IMR-90 (cell line): ENCODE results near the gene CPTP. TPM values are rescaled to one million over a fixed set of nuclear protein-coding genes. Genes with fewer than 3 reads are reported as not detected.

Source experiments
- ATAC-seq: fragments of 200-7000 bp; cut with Tn5 transposase; 2 replicates; pipeline ENCODE4 v1.9.1; 2020; ENCODE audit warnings: low read depth, mild to moderate bottlenecking, moderate library complexity
- BruUV-seq: library from RNA; stranded (reverse); fragments of 400-500 nt; replicated peaks from 2 replicates; lab custom pipeline; 2021; lab: Mats Ljungman, UMichigan
- CTCF ChIA-PET: fragments of 300-600 bp; formaldehyde crosslinking; extraction: SDS; loops from one replicate; lab custom pipeline; 2021; ENCODE audit warnings: antibody characterized with exemption; lab: Yijun Ruan, JAX
- POLR2A ChIA-PET: fragments of 300-600 bp; sonication (Branson Sonifier 250); formaldehyde crosslinking; loops from one replicate; lab custom pipeline; 2022; ENCODE audit warnings: antibody characterized with exemption; ENCODE audit not compliant: unreplicated experiment; lab: Charles Lee
- DNase-seq: peaks from one replicate; pipeline ENCODE4 v3.0.0; 2013
- H2AFZ ChIP-seq: replicated peaks from 2 replicates; pipeline ENCODE3; 2013; ENCODE audit warnings: low read length, mild to moderate bottlenecking; ENCODE audit not compliant: poor library complexity
- H2AK5ac ChIP-seq: 2 replicates; pipeline ENCODE4 v1.6.1; 2013; ENCODE audit warnings: low read depth, low read length, inconsistent platforms
- H2AK9ac ChIP-seq: replicated peaks from 2 replicates; pipeline ENCODE3; 2013; ENCODE audit warnings: mild to moderate bottlenecking, low read depth, low read length, moderate library complexity; ENCODE audit not compliant: poor library complexity
- H2BK120ac ChIP-seq: 2 replicates; pipeline ENCODE4 v1.6.1; 2013; ENCODE audit warnings: low read depth, low read length, inconsistent platforms
- H2BK15ac ChIP-seq: 3 replicates; pipeline ENCODE4 v1.6.1; 2013; ENCODE audit warnings: low read depth, low read length, inconsistent platforms
- H2BK20ac ChIP-seq: 2 replicates; pipeline ENCODE4 v1.6.1; 2013; ENCODE audit warnings: low read depth, mild to moderate bottlenecking, inconsistent platforms, low read length, moderate library complexity
- H2BK5ac ChIP-seq: 2 replicates; pipeline ENCODE4 v1.6.1; 2013; ENCODE audit warnings: mild to moderate bottlenecking, low read depth, low read length, inconsistent platforms; ENCODE audit not compliant: poor library complexity, severe bottlenecking
- H3K14ac ChIP-seq: replicated peaks from 2 replicates; pipeline ENCODE4 v1.6.1; 2013; ENCODE audit warnings: low read depth, low read length, inconsistent platforms
- H3K18ac ChIP-seq: 2 replicates; pipeline ENCODE4 v1.6.1; 2013; ENCODE audit warnings: low read depth, low read length, control low read depth
- H3K23ac ChIP-seq: 2 replicates; pipeline ENCODE4 v1.6.1; 2013; ENCODE audit warnings: low read depth, low read length, inconsistent platforms
- H3K27ac ChIP-seq: 2 replicates; pipeline ENCODE4 v1.5.1; 2013; ENCODE audit warnings: mild to moderate bottlenecking, control low read depth, low read length; ENCODE audit not compliant: insufficient read depth
- H3K27me3 ChIP-seq: 2 replicates; pipeline ENCODE4 v1.6.1; 2013; ENCODE audit warnings: low read length; ENCODE audit not compliant: control insufficient read depth, insufficient read depth
- H3K36me3 ChIP-seq: 2 replicates; pipeline ENCODE4 v1.6.1; 2013; ENCODE audit warnings: low read length, mixed read lengths; ENCODE audit not compliant: control insufficient read depth, insufficient read depth
- H3K4ac ChIP-seq: 2 replicates; pipeline ENCODE4 v1.6.1; 2013; ENCODE audit warnings: low read depth, low read length, inconsistent platforms
- H3K4me1 ChIP-seq: 2 replicates; pipeline ENCODE4 v1.6.1; 2013; ENCODE audit warnings: low read length, mixed read lengths; ENCODE audit not compliant: control insufficient read depth, insufficient read depth
- H3K4me2 ChIP-seq: 2 replicates; pipeline ENCODE4 v1.6.1; 2013; ENCODE audit warnings: low read depth, mild to moderate bottlenecking, control low read depth, low read length, moderate library complexity
- H3K4me3 ChIP-seq: 2 replicates; pipeline ENCODE4 v1.5.1; 2013; ENCODE audit warnings: low read depth, mild to moderate bottlenecking, control low read depth, low read length, moderate library complexity; ENCODE audit not compliant: insufficient read depth
- H3K56ac ChIP-seq: 2 replicates; pipeline ENCODE4 v1.6.1; 2013; ENCODE audit warnings: low read length, inconsistent platforms; ENCODE audit not compliant: insufficient read depth; ENCODE audit errors: extremely low read depth
- H3K79me1 ChIP-seq, 2 experiments: 2 replicates each; pipeline ENCODE4 v1.6.1; 2013; ENCODE audit warnings: low read length in 2 of 2, inconsistent platforms in 1 of 2, low read depth in 1 of 2
- H3K9ac ChIP-seq: 2 replicates; pipeline ENCODE4 v1.6.1; 2013; ENCODE audit warnings: low read depth, low read length, control low read depth
- H3K9me1 ChIP-seq: 2 replicates; pipeline ENCODE4 v1.6.1; 2013; ENCODE audit warnings: low read length, inconsistent platforms; ENCODE audit not compliant: insufficient read depth
- H3K9me3 ChIP-seq: 2 replicates; pipeline ENCODE4 v1.6.1; 2013; ENCODE audit warnings: low read length; ENCODE audit not compliant: control insufficient read depth, insufficient read depth
- H4K20me1 ChIP-seq: 2 replicates; pipeline ENCODE4 v1.6.1; 2013; ENCODE audit warnings: low read length, inconsistent platforms; ENCODE audit not compliant: insufficient read depth
- H4K5ac ChIP-seq: 2 replicates; pipeline ENCODE4 v1.6.1; 2013; ENCODE audit warnings: mild to moderate bottlenecking, low read depth, low read length, control low read depth
- H4K8ac ChIP-seq, 2 experiments: 2 replicates each; pipeline ENCODE4 v1.6.1; 2013; ENCODE audit warnings: low read depth in 2 of 2, low read length in 2 of 2, control low read depth in 1 of 2, inconsistent platforms in 1 of 2
- H4K91ac ChIP-seq: 2 replicates; pipeline ENCODE4 v1.6.1; 2013; ENCODE audit warnings: low read depth, low read length, inconsistent platforms; ENCODE audit not compliant: insufficient read depth
- CEBPB ChIP-seq: IDR thresholded peaks from 2 replicates; pipeline ENCODE4 v1.6.1; 2012; ENCODE audit warnings: low read depth, low read length, improper control_type of control experiment
- RFX5 ChIP-seq: IDR thresholded peaks from 2 replicates; pipeline ENCODE4 v1.8.0; 2012; ENCODE audit warnings: low read depth, mild to moderate bottlenecking, low read length, moderate library complexity
- WGBS, 2 experiments: methylation state at CpG; one replicate each; pipeline versions ENCODE4 v1.1.5 to v1.1.7; 2013; ENCODE audit warnings: missing lambda C conversion rate in 2 of 2; ENCODE audit not compliant: insufficient read length in 1 of 2; ENCODE audit errors: extremely low coverage in 2 of 2; 5-methylcytosine and 5-hydroxymethylcytosine counted together
- dilution Hi-C: fragments of 300-500 bp; cut with HindIII; formaldehyde crosslinking; loops from one replicate; pipeline ENCODE4 v1.14.3; 2018; ENCODE audit warnings: low sequenced_read_pairs; ENCODE audit not compliant: unreplicated experiment
- in situ Hi-C: fragments of 300-500 bp; cut with MboI; formaldehyde crosslinking; loops from 3 replicates; pipeline ENCODE4 v1.14.3; 2019; ENCODE audit warnings: low sequenced_read_pairs, inconsistent platforms, mixed read lengths
- intact Hi-C: fragments of 100-400 bp; cut with micrococcal nuclease; formaldehyde crosslinking; loops from 2 replicates; pipeline ENCODE4 v1.10.0; 2022
- polyA plus RNA-seq, 3 experiments: library from polyadenylated mRNA; depleted of rRNA; stranded (reverse); fragments of >200 nt; gene quantifications; 2 replicates each; pipeline ENCODE4 v1.2.3, GENCODE V29; 2012; ENCODE audit warnings: low replicate concordance in 1 of 3
- total RNA-seq: library from RNA; depleted of rRNA; stranded (reverse); fragments of >200 nt; gene quantifications from 2 replicates; pipeline ENCODE4 v1.2.3, GENCODE V29; 2012

Gene CPTP
- total and polyA plus RNA-seq, 2 of the 4 experiments (the other 2 are of a cell fraction), result 2.7 to 12.1 TPM

DNA sequence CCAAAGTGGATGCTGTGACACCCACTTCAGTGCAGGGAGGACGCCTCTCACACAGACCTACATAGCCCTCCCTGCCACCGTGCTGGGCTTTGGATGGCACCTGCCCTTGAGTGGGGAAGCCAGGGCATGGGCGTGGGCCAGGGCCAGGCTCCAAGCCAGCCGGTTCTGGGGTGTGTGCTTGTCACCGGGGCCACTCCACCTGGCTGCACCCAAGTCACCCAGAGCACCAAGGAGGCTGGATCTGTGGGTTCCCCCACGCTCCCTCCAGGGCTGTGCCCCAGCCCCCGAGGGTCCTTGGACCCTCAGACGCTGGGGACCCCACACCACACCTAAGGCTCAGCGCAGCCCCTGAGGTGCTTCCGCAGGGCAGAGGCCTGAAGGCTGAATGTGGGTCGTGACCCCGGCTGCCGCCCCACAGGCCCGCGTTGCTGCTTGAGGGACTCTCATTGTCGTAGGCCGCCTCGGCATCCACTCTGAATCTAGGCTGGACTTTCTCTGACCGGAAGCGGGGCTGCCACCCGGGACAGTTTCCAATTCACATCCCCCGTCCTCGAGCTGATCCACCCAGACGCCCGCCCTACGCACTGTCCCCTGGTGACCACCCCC lies 32.3 kb downstream of the CPTP start:
- peaks cover 49% of the 10 kb centered on the region for H4K20me1 ChIP-seq
- H3K27ac ChIP-seq, result peak overlapping the region; percentile 96
- peak overlapping the region; percentile 92 for H3K9ac ChIP-seq
- peak overlapping the region; percentile 100 for H2AK9ac ChIP-seq
- H3K4ac ChIP-seq, result peak overlapping the region; percentile 99
- no peak overlapping the region for H2BK15ac ChIP-seq
- H4K8ac ChIP-seq, result peak overlapping the region; percentile 18 to 64; a peak in 2 of 4 replicates
- H2BK5ac ChIP-seq, result peak overlapping the region; percentile 96
- H3K9me3 ChIP-seq, result no peaks in the 10 kb centered on the region
- DNase-seq (no peak), ATAC-seq (no peak)
- no peaks in the 10 kb centered on the region for H3K27me3 ChIP-seq
- TF ChIP-seq CEBPB (no peak), RFX5 (no peak)
- H3K36me3 ChIP-seq, result peaks cover 34% of the 10 kb centered on the region
- peak overlapping the region; percentile 75 for H4K91ac ChIP-seq
- dilution Hi-C loops (no loop called here), in situ Hi-C loops (no loop called here), intact Hi-C loops (loop anchor here (5.0 kb wide), 1 partner anchor 50 kb away; the partner anchor contains the start of genes ACAP3 and PUSL1)
- CTCF ChIA-PET, result no interaction called here
- H3K4me3 ChIP-seq, result peak overlapping the region; percentile 74
- peaks cover 45% of the 10 kb centered on the region for H3K4me1 ChIP-seq
- no peak overlapping the region; the same call in 1 of the 2 replicates for H3K18ac ChIP-seq
- WGBS, 2 experiments, result 17% methylated on average over 16 of the region's 26 CpGs; no CpG with 5 or more reads in 1 of the 2 experiments
- H3K23ac ChIP-seq, result peak overlapping the region; percentile 98; the same call in 1 of the 2 replicates
- H2AFZ ChIP-seq, result peak overlapping the region; percentile 58
- H3K56ac ChIP-seq, result peak overlapping the region; percentile 38
- peak overlapping the region; percentile 93 for H2AK5ac ChIP-seq
- H2BK20ac ChIP-seq, result no peak overlapping the region
- peaks cover 9 to 32% of the 10 kb centered on the region in 2 experiments; a peak in 3 of 4 replicates for H3K79me1 ChIP-seq
- peak overlapping the region; percentile 38; the same call in 1 of the 2 replicates for H4K5ac ChIP-seq
- 0 out of 2 replicates have a peak overlapping the region, but pooled peaks have one; percentile 32 for H2BK120ac ChIP-seq
- BruUV-seq, result no TSS peak
- H3K9me1 ChIP-seq, result peaks cover 9% of the 10 kb centered on the region
- peak overlapping the region; percentile 96 for H3K14ac ChIP-seq
- peak overlapping the region; percentile 93 for H3K4me2 ChIP-seq
- POLR2A ChIA-PET, result no interaction called here
